A673 (cell line): ENCODE results near the gene CHRNA9. TPM values are rescaled to one million over a fixed set of nuclear protein-coding genes. Genes with fewer than 3 reads are reported as not detected.

Source experiments
- BruUV-seq: library from RNA; stranded (reverse); fragments of 400-500 nt; replicated peaks from 2 replicates; lab custom pipeline; 2021; lab: Mats Ljungman, UMichigan
- CTCF ChIA-PET: fragments of 300-600 bp; sonication (Branson Sonifier 250); formaldehyde crosslinking; loops from one replicate; lab custom pipeline; 2022; ENCODE audit warnings: antibody characterized with exemption; lab: Charles Lee
- POLR2A ChIA-PET: fragments of 300-600 bp; sonication (Branson Sonifier 250); formaldehyde crosslinking; loops from one replicate; lab custom pipeline; 2022; ENCODE audit warnings: antibody characterized with exemption; ENCODE audit not compliant: low non-redundant PET; lab: Charles Lee
- DNase-seq: peaks from one replicate; pipeline ENCODE4 v3.0.0-alpha.2; 2015; ENCODE audit warnings: low spot score
- H3K27ac ChIP-seq: fragments of 200-600 bp; sonication (generic); 2 replicates; pipeline ENCODE4 v1.5.1; 2016; ENCODE audit warnings: mixed run types, low read depth, mild to moderate bottlenecking, mixed read lengths, antibody characterized with exemption, low read length; ENCODE audit not compliant: poor library complexity, severe bottlenecking
- H3K27me3 ChIP-seq: fragments of 200-600 bp; sonication (generic); replicated peaks from 2 replicates; pipeline ENCODE4 v1.6.1; 2017; ENCODE audit warnings: mixed run types, low read depth, mild to moderate bottlenecking, mixed read lengths, antibody characterized with exemption, low read length; ENCODE audit not compliant: insufficient read depth, poor library complexity
- H3K36me3 ChIP-seq: fragments of 200-600 bp; sonication (generic); 2 replicates; pipeline ENCODE4 v1.6.1; 2016; ENCODE audit warnings: mixed run types, mild to moderate bottlenecking, mixed read lengths, antibody characterized with exemption, low read length; ENCODE audit not compliant: insufficient read depth, poor library complexity, severe bottlenecking
- H3K4me1 ChIP-seq: fragments of 200-600 bp; sonication (generic); 2 replicates; pipeline ENCODE4 v1.6.1; 2017; ENCODE audit warnings: mixed run types, mild to moderate bottlenecking, mixed read lengths, antibody characterized with exemption, low read length; ENCODE audit not compliant: insufficient read depth, poor library complexity, severe bottlenecking
- H3K4me3 ChIP-seq: fragments of 200-600 bp; sonication (generic); 2 replicates; pipeline ENCODE4 v1.5.1; 2016; ENCODE audit warnings: low read depth, mixed run types, mild to moderate bottlenecking, mixed read lengths, low read length; ENCODE audit not compliant: poor library complexity, severe bottlenecking
- H3K9me3 ChIP-seq: fragments of 200-600 bp; sonication (generic); 2 replicates; pipeline ENCODE4 v1.6.1; 2016; ENCODE audit warnings: mixed run types, low read depth, mild to moderate bottlenecking, mixed read lengths, antibody characterized with exemption, low read length; ENCODE audit not compliant: poor library complexity, severe bottlenecking
- CTCF ChIP-seq: fragments of 300-800, 200-600 bp; sonication (generic); conservative IDR thresholded peaks from 2 replicates; pipeline ENCODE4 v1.5.1; 2017; ENCODE audit warnings: low read depth, mild to moderate bottlenecking, antibody characterized with exemption, low read length, moderate library complexity, mixed read lengths
- EZH2 ChIP-seq: fragments of 200-600 bp; sonication (generic); IDR thresholded peaks from 2 replicates; pipeline ENCODE4 v1.6.1; 2017; ENCODE audit warnings: borderline replicate concordance, low read depth, mild to moderate bottlenecking, mixed read lengths, antibody characterized with exemption, low read length; ENCODE audit not compliant: poor library complexity, severe bottlenecking
- intact Hi-C: fragments of 100-400 bp; cut with micrococcal nuclease; formaldehyde crosslinking; loops from one replicate; pipeline ENCODE4 v1.10.0; 2022; ENCODE audit not compliant: unreplicated experiment
- total RNA-seq: library from RNA; stranded (reverse); gene quantifications from 2 replicates; pipeline ENCODE4 v1.2.3, GENCODE V29; 2021

CHRNA9 gene
- total RNA-seq, 1 experiment from 2014 or later, result 1.5 TPM

- TF ChIP-seq CTCF, result no peak
- no peak for TF ChIP-seq EZH2
- ChIA-PET POLR2A (interaction anchor here (0.6 kb wide), 2 partner anchors 62 to 315 kb away, joined by 3 to 9 read pairs; no protein-coding TSS in a partner anchor), CTCF (no interaction called here)
- BruUV-seq, result no TSS peak
- Histone ChIP-seq H3K27me3 (no peaks in the 10 kb centered on the region), H3K4me3 (no peak overlapping the region), H3K4me1 (peaks cover 9% of the 10 kb centered on the region), H3K36me3 (no peaks in the 10 kb centered on the region), H3K27ac (no peak overlapping the region), H3K9me3 (no peaks in the 10 kb centered on the region)
- DNase-seq, result no peak
- intact Hi-C loops, result no loop called here
Observed at GRCh38 chr4:40395908-40396793, 61.0 kb downstream of the CHRNA9 start.

- ChIA-PET POLR2A (no interaction called here), CTCF (no interaction called here)
- Histone ChIP-seq H3K36me3 (no peaks in the 10 kb centered on the region), H3K4me3 (no peak overlapping the region), H3K27me3 (no peaks in the 10 kb centered on the region), H3K27ac (no peak overlapping the region), H3K9me3 (no peaks in the 10 kb centered on the region), H3K4me1 (peaks cover 9% of the 10 kb centered on the region)
- TF ChIP-seq EZH2 (no peak), CTCF (no peak)
- intact Hi-C loops, result no loop called here
- DNase-seq, result no peak
- no TSS peak for BruUV-seq
Observed at GRCh38 chr4:40399578-40399977, 64.4 kb downstream of the CHRNA9 start.

GRCh38 chr4:40401096-40401495 is 66.0 kb downstream of the CHRNA9 start:
- CTCF ChIA-PET, result no interaction called here
- Histone ChIP-seq H3K4me3 (no peak overlapping the region), H3K4me1 (peaks cover 5% of the 10 kb centered on the region), H3K9me3 (no peaks in the 10 kb centered on the region), H3K36me3 (no peaks in the 10 kb centered on the region), H3K27me3 (no peaks in the 10 kb centered on the region), H3K27ac (no peak overlapping the region)
- TF ChIP-seq EZH2 (no peak), CTCF (no peak)
- DNase-seq, result no peak
- intact Hi-C loops, result no loop called here
- BruUV-seq, result no TSS peak
- POLR2A ChIA-PET, result no interaction called here
